HT1080 (cell line): ENCODE measurements around the gene KIN. TPM values are rescaled to one million over a fixed set of nuclear protein-coding genes. Genes with fewer than 3 reads are reported as not detected.
"Not testable (repeated sequence)": the region's sequence is repeated elsewhere in the genome, so short reads cannot be mapped to it uniquely, and the experiment has no call there.

Experiments used
- DNase-seq: peaks from one replicate; pipeline ENCODE4 v3.0.0-alpha.2; 2015; ENCODE audit warnings: low read depth
- total RNA-seq: library from RNA; depleted of rRNA; stranded (reverse); fragments of >200 nt; shearing (Covaris generic); gene quantifications from 2 replicates; pipeline ENCODE4 v1.2.3, GENCODE V29; 2014

The KIN gene
- total RNA-seq, 1 experiment from 2014 or later = 11.7 TPM

DNA sequence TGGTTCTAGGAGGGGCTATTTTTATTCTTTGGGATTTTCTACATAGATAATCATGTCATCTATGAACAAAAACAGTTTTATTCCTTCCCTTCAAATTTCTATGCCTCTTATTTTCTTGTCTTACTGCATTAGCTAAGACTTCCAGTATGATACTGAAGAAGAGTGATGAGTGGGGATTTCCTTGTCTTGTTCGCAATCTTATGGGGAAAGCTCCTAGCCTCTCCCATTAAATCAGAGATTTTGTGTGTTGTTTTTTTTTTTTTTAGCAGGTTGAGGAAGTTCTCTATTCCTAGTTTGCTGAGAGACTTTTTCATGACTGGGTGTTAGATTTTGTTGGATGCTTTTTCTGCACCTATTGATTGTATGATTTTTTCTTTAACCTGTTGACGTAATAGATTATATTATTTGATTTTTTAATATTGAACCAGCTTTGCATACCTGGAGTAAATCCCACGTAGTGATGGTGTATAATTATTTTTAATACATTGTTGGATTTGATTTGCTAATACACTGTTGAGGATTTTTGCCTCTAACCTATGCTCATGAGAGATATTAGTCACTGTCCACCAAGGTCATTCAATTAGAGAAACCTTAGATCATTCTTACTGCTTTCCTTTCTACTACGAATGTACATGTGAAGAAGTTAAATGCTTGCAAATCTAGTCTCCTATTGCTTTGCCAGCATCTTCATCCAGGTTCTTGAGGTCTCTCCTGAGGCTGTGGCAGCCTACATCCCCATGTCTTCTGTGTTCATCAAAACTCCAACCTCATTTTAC is 6.6 kb upstream of the KIN start:
- no peak for DNase-seq

DNA sequence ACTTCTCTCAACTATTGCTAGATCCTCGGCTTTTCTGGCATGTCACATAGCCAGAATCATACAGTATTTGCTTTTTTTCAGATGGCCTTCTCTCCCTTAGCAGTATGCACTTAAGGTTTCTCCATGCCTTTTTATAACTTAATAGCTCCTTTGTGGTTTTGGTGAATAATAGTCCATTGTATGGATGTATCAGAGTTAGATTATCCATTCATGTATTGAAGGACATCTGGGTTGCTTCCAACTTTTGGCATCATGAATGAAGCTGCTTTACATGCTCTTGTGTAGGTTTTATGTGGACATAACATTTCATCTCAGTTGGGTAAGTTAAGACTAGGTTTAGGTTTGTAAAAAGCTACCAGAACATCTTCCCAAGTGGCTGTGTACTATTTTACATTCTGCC is 4.7 kb upstream of the KIN start:
- peak; percentile 59 for DNase-seq

DNA sequence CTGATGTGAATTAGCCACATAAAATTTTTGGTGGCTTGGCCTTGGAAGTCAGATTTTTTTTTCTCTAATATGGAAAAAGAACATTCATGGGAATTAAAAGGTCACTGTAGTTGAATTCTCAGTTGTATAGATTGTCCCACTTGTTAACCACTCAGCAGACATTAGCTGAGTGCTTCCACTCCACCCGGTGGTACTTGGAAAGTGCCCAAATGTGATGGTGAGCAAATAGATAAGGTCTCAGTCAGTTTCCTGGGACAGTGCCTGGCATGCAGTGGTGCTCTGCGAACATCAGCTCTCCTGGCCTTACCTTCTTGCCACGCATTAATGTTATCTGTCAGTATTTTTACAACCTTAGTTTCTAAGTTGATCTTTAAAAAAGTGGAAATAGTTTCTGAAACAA is 1.6 kb upstream of the KIN start:
- DNase-seq = peak; percentile 34

DNA sequence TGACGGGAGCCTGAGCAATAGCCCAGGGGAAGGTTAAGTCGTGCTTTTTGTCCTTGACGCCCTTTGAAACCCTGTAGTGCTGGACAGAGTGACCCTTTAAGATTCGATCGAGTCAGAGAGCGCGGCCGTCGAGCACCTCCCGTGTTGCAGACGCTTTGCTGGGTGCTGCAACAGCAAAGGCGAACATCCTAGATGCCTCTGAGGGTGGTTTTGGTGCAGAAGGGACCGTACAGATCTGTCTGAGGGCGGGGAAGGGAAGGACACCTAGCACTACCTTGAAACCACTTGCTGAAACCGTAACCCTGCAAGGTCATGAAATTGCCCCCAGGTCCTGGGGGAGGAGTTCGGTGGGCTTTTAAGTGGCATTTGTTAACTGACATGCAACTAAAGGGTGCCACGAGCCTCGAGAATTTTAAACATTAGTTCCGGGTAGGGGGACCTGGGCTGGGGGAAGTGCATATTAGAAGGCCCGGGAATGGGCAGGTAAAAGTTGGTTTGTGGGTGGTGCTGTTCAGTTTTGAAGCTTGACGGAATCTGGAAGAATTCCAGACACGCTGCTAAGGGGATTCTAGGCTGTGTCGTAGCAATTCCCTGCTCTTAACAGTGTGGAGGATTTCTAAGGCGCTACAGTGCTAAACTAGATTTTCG is 970 bp upstream of the KIN start:
- DNase-seq = peak; percentile 18

DNA sequence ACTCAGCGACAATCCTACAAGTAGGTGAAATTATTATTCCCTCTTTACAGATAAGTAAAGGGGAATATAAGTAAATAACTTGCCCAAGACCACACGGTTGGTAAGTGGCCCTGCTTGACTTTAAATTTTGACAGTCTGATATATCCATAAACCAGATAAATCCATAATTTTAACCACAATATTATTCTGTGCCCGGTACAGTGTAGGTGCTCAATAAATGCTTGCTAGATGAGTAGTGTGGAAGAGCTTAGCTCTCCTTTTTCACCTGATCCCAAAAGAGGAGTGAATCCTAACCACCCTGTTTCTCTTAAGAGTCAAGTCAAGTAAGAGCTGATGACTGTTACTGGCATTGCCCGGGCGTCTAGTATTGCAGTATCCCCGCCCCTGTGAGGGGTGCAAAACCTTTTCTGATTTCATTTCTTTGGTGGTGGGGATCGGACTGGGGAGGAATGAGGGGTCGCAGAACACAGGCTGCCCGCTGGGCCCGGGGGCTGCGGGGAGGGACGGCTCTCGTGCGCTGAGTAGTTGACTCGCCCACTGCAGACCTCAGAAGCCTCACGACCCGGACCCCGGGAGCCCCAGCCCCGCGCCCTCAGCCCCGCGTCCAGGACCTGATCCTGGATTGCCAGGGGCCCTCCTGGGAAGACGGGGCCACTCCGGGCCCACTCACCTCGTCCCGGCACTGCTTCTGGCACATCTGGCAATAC is 490 bp downstream of the KIN start:
- no peak for DNase-seq

DNA sequence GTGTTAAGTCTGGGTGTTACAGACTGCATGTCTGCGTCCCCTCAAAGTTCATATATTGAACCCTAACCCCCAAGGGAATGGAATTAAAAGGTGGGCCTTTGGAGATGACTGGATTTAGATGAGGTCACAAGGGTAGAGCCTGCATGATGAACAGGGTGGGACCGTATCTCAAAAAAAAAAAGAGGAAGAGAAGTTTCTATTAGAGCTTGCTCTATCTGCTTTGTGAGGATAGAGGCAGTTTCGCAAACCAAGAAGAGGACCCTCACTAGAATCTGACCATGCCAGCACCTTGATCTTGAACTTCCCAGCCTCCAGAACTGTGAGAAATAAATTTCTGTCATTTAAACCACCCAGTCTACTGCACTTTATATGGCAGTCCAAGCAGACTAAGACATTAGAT is 1.4 kb downstream of the KIN start:
- DNase-seq = no peak

DNA sequence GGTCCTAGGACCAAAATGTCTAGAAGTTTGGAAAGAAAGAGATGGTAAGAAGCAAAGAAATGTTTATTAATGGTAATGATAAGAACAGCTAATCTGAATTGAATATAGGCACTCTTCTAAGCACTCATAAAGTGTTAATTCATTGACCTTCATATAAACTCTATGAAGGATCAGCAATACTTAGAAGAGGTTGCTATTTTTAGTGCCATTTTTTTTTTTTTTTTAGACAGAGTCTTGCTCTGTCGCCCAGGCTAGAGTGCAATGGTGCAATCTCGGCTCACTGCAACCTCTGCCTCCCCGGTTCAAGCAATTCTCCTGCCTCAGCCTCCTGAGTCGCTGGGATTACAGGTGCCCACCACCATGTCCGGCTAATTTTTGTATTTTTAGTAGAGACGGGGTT is 5.6 kb downstream of the KIN start:
- not testable (repeated sequence) for DNase-seq

DNA sequence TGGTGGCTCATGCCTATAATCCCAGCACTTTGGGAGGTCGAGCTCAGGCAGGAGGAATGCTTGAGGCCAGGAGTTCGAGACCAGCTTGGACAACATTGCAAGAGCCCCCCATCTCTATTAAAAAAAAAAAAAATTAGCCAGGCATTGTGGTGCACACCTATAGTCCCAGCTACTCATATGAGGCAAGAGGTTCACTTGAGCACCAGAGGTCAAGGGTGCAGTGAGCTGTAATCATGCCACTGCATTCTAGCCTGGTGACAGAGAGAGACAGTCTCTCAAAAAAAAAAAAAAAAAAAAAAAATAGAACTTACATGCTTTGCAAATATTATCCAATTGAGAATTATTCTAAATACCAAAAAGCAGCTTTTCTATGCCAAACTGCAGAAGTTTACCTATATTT is 11.0 kb downstream of the KIN start:
- DNase-seq = no peak

DNA sequence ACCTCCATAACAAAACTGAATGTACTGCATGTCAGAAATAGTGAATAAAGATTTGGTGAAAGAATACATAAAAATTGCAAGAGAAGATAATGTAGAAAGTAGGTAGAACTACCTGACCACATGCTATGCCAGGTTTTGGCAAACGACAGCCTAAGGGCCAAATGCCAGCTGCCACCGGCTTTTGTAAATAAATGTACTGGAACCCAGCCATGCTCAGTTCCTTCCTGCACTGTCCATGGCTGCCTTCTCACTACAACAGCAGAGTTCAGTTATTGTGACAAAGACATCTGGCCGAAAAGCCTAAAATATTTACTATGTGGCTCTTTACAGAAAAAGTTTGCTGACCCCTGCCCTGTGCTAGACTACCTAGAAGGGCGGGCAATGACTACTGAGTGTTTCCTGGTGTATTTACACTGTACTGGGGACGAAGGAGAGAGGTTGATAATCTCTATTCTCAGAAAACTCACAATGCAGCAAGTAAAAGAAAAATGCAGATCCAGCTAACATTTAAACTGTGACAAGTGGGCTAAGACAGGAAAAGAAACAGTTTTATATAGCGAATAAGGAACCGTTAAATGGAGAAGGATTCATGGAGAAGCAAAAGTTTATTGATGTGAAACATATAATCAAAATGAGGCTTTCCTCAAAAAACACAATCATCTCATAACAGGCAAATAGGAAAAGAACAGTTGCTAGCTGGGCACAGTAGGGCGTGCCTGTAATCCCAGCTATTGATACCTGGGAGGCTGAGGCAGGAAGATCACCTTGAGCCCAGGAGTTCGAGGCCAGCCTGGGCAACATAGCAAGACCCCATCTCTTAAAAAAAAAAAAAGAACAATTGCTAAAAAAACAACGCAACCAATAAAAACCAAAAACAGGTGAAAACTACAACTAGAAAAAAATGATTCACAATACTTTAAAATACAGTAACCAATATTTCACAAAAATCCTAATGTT is 13.7 kb downstream of the KIN start:
- DNase-seq = no peak

DNA sequence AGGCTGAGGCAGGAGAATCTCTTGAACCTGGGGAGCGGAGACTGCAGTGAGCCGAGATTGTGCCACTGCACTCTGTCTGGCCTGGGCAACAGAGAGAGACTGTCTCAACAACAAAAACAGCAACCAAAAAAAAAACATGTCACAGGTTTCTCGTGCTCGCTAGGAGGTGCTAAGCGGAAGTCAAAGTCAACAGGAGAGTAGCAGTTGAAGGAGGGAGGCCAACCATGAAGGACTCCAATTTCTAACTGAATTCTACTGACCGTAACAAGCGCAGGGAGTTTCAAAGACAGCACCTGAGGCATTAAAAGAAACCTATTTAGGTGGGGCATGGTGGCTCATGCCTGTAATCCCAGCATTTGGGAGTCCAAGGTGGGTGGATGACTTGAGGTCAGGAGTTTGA is 19.4 kb downstream of the KIN start:
- no peak for DNase-seq

DNA sequence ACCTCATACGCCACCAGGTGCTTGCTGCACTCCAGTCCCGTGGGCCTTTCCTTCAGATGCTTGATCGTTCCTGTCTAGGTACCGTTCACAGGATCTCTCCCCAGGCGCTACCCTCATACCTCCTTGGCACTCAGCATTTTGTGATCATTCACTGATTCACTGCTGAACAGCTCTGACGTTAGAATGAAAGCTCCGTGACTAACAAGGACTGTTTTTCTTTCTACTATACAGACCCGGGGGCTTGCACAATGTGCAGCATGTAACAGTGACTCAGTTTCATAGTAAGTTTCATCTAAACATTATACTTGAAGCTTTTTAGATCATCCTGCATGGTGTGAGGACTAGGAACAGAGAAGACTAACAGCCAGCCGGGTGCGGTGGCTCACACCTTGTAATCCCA is 20.6 kb downstream of the KIN start:
- DNase-seq = peak; percentile 24

DNA sequence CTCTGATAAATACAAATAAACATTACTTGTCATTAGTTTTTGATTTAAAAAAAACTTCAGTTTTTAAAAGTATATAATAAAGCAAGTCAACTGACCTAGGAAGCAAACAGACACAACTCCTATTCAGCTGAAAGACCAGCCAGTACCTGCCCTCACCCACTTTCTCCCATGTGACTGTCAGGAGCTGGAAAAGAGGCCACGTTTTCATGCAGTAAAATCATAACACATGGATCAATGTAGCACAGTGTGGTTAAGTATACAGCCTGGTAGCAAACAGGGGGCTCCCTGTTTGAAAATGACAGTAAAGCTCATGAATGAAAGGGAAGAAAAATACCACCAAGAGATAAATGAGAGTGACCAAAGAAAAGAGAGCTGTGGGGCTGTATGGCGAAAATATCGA is 21.6 kb downstream of the KIN start:
- DNase-seq = no peak

DNA sequence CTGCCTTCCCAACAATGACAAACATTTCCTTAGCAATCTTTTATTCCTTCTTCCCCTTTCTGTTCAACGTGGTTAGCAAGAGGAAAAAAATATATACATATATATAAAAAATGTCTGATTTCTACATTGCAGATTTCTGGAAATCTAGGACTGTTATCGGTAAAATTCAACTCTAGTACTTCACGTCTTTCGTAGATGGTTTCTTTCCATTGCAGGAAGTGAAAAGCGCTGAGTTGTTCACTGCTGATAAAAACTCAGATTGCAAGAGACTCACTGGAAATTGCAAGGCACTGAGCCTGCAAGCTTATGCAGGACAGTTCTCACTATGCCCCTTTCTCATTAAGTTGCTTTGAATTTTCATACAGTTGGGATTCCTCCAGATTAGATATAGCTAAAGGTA is 23.9 kb downstream of the KIN start:
- no peak for DNase-seq

DNA sequence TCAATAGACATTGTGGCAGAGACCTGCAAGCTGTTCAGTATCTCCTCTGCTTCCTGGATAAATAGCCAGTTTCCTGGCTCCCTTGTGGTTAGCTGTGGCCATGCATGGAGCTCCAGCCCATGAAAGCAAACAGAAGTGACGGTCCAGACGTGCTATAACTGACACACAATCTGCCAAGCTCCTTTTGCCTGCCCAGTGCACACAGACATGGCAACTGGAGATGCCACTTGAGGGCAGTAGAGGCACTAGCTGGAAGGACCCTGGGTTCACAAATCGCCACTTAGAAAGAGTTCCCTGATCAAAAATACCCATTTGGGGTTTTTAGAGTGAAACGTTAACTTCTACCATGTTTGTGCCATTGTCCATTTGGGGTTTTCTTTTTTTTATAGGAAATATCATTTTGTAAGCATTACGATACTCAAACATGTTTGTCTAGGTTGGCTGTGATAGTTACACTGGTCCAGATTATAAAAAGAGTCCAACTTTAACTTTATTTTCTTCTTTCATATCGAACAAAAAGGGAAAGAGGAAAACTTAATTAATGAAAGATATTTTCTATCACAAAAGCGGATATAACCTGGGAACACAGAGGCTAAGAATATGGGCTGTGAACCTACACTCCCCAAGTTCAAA is 31.3 kb downstream of the KIN start:
- peak; percentile 27 for DNase-seq

DNA sequence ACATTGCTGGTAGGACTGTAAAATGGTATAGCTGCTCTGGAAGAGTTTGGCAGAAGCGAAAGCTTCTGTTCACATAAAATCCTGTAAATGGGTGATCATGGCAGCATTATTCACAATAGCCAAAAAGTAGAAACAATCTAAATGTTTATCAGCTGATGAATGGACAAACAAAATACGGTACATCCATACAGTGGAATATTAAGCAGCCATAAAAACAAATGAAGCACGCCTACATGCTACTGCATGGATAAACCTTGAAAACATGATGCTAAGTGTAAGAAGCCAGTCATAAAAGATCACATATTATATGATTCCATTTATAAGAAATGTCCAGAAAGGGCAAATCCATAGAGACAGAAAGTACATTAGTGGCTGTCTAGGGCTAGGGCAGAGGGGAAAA is 32.7 kb downstream of the KIN start:
- no peak for DNase-seq

DNA sequence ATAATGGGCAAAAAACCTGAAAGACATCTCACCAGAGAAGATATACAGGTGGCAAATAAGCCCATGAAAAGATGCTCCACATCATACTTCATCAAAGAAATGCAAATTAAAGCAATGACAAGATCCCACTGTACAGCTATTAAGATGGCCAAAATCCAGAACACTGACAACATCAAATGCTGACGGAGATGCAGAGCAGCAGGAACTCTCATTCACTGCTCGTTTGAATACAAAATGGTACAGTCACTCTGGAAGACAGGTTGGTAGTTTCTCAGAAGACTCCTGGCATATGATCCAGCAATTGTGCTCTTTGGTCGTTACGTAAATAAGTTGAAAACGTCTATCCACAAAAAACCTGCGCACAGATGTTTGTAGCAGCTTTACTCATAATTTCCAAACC is 35.5 kb downstream of the KIN start:
- no peak for DNase-seq

DNA sequence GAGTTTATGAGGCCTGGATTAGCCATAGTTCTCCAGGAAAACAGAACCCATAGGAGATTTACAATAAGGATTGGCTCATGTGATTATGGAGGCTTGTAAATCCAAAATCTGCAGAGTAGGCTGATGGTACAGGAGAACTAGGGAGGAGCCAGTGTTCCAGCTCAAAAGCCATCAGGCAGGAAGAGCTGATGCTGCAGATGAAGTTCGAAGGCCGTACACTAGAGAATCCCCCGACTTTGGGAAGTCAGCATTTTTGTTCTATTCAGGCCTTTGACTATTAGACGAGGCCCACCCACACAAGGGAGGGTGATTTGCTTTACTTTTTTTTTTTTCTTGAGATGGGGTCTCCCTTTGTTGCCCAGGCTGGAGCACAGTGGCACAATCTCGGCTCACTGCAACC is 37.6 kb downstream of the KIN start:
- DNase-seq = no peak

DNA sequence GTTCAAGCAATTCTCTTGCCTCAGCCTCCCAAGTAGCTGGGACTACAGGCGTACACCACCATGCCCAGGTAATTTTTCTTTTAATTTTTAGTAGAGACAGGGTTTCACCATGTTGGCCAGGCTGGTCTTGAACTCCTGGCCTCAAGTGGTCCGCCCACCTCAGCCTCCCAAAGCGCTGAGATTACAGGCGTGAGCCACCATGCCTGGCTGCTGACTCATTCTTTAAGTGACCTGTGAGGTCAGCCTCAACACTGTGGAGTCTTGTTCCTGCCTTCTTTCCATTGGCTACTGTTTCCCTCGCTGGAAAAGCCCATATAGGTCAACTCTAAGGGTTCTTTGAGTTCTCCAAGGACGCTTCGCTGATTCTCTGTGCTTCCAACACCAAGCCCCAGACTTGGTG is 39.2 kb downstream of the KIN start:
- DNase-seq = not testable (repeated sequence)

DNA sequence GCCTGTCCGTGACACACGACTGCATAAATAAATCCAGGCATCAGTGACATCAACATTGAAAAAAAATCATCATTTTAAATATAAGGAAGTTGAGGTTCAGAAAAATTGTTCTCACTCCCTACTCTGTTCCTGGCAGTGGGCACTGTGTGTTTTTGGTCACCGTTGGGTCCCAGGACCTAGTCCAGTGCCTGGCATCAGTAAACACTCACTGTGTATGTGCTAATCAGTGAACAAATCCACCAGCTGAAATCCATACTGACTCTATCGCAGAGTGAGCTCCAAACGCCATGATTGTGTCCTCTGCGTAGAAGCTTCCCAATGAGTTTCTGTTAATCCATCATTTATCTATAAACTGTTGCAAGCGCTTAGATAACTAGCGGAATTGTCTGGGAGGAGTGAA is 43.5 kb downstream of the KIN start:
- DNase-seq = no peak

DNA sequence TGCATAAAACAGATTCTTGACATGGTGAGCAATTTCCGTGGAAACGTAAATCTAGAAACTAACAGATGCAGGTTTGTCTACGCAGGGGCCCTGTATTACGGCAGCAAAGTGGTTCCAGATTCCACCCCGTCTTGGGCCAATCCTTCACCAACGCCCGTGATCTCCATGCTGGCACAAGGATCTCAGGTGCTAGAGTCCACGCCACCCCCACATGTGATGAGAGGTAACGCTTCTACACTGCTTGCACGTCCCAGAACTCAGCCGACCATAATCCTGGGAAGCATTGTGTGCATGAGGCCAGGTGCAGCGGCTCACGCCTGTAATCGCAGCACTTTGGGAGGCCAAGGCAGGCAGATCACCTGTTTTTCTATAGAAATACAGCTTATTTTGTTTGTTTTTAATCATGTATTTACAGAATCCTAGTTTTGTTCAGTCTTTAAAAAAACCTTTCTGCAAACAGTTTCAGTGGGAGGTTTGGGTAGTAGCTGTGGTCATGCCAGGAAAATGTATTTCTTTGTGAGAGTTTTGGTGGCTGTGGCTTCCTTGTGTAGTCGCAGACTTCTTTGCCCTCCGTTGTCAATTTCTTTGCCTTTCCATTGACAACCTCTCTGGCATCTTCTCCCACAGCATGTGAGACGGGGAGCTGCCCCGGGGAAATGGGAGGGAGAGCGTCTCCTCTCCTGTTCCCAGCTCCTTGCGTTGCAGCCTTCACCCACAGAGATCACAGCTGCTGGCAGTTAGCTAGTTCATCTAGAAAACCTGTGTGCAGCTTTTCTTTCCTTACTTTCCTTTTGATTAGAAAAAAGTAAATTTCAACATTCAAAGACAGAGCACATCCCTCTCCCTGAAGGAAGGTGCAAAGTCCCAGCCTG is 49.0 kb downstream of the KIN start:
- DNase-seq = no peak
